Neuronal stem cell (in vitro differentiated cells): Measurements from ENCODE around the gene BMP4.

Experiments
- DNase-seq: peaks from one replicate; pipeline ENCODE4 v3.0.0-alpha.2; 2013; ENCODE audit warnings: low spot score
- H2AFZ ChIP-seq: one replicate; pipeline ENCODE4 v1.6.1; 2013; ENCODE audit warnings: mild to moderate bottlenecking, low read length, inconsistent platforms
- H2AK5ac ChIP-seq: 2 replicates; pipeline ENCODE4 v1.6.1; 2013; ENCODE audit warnings: low read depth, mild to moderate bottlenecking, inconsistent platforms, low read length, moderate library complexity, mixed read lengths
- H2BK120ac ChIP-seq: 2 replicates; pipeline ENCODE4 v1.6.1; 2013; ENCODE audit warnings: low read depth, mild to moderate bottlenecking, inconsistent platforms, low read length, moderate library complexity, mixed read lengths
- H2BK12ac ChIP-seq: one replicate; pipeline ENCODE4 v1.6.1; 2013; ENCODE audit warnings: low read length, inconsistent platforms
- H2BK15ac ChIP-seq: 2 replicates; pipeline ENCODE4 v1.6.1; 2013; ENCODE audit warnings: mild to moderate bottlenecking, low read length, inconsistent platforms, mixed read lengths
- H2BK5ac ChIP-seq: one replicate; pipeline ENCODE4 v1.6.1; 2013; ENCODE audit warnings: inconsistent platforms, mild to moderate bottlenecking, low read length, moderate library complexity
- H3K14ac ChIP-seq: one replicate; pipeline ENCODE4 v1.6.1; 2013; ENCODE audit warnings: low read length, inconsistent platforms
- H3K18ac ChIP-seq: 2 replicates; pipeline ENCODE4 v1.6.1; 2013; ENCODE audit warnings: low read length, inconsistent platforms
- H3K23ac ChIP-seq: 2 replicates; pipeline ENCODE4 v1.6.1; 2013; ENCODE audit warnings: low read depth, mild to moderate bottlenecking, mixed read lengths, low read length, inconsistent platforms; ENCODE audit not compliant: poor library complexity
- H3K27ac ChIP-seq: replicated peaks from 3 replicates; pipeline ENCODE4 v1.5.1; 2013; ENCODE audit warnings: low read length, inconsistent platforms
- H3K27me3 ChIP-seq, 3 experiments: 2 replicates each; pipeline ENCODE4 v1.6.1; 2013; ENCODE audit warnings: low read length in 3 of 3, mild to moderate bottlenecking in 2 of 3, inconsistent platforms in 1 of 3, low read depth in 1 of 3, mixed read lengths in 1 of 3, moderate library complexity in 1 of 3; ENCODE audit not compliant: control insufficient read depth in 3 of 3, insufficient read depth in 3 of 3
- H3K36me3 ChIP-seq, 2 donors: replicated peaks in 1 of 2; 2 replicates each; pipeline ENCODE4 v1.6.1; 2013; ENCODE audit warnings: low read length in 2 of 2; ENCODE audit not compliant: control insufficient read depth in 2 of 2, insufficient read depth in 2 of 2
- H3K4ac ChIP-seq: 2 replicates; pipeline ENCODE4 v1.6.1; 2013; ENCODE audit warnings: inconsistent platforms, mild to moderate bottlenecking, low read length, moderate library complexity
- H3K4me1 ChIP-seq, 2 donors: 1 replicate in 1 of 2; 2 replicates in 1 of 2; pipeline ENCODE4 v1.6.1; 2013; ENCODE audit warnings: low read length in 2 of 2, low read depth in 1 of 2; ENCODE audit not compliant: control insufficient read depth in 2 of 2, insufficient read depth in 1 of 2
- H3K4me2 ChIP-seq: one replicate; pipeline ENCODE4 v1.6.1; 2013; ENCODE audit warnings: mild to moderate bottlenecking, low read length, inconsistent platforms; ENCODE audit not compliant: insufficient read depth, poor library complexity, severe bottlenecking
- H3K4me3 ChIP-seq, 2 donors: 2 replicates each; pipeline ENCODE4 v1.5.1; 2013; ENCODE audit warnings: low read length in 2 of 2, mild to moderate bottlenecking in 2 of 2, inconsistent platforms in 1 of 2, moderate library complexity in 1 of 2
- H3K79me1 ChIP-seq: one replicate; pipeline ENCODE4 v1.6.1; 2013; ENCODE audit warnings: low read depth, mild to moderate bottlenecking, inconsistent platforms, low read length, moderate library complexity
- H3K9ac ChIP-seq: one replicate; pipeline ENCODE4 v1.6.1; 2013; ENCODE audit warnings: mild to moderate bottlenecking, low read depth, low read length, inconsistent platforms; ENCODE audit not compliant: poor library complexity
- H3K9me3 ChIP-seq, 2 donors: replicated peaks in 1 of 2; 2 replicates each; pipeline versions ENCODE3 to v1.6.1; 2013; ENCODE audit warnings: low read length in 2 of 2, mild to moderate bottlenecking in 2 of 2, inconsistent platforms in 1 of 2, low read depth in 1 of 2, mixed read lengths in 1 of 2, moderate library complexity in 1 of 2; ENCODE audit not compliant: control insufficient read depth in 2 of 2, insufficient read depth in 1 of 2
- H4K8ac ChIP-seq: one replicate; pipeline ENCODE4 v1.6.1; 2013; ENCODE audit warnings: low read depth, mild to moderate bottlenecking, inconsistent platforms, low read length, moderate library complexity
- H4K91ac ChIP-seq: one replicate; pipeline ENCODE4 v1.6.1; 2013; ENCODE audit warnings: low read length, low read depth, mild to moderate bottlenecking, inconsistent platforms; ENCODE audit not compliant: poor library complexity
- WGBS, 2 donors: extraction: QIAGEN DNeasy Blood & Tissue Kit; methylation state at CpG; one replicate each; pipeline ENCODE4 v1.1.7; 2013; ENCODE audit warnings: missing lambda C conversion rate in 2 of 2, mixed read lengths in 1 of 2; ENCODE audit not compliant: insufficient read length in 2 of 2, insufficient replicate concordance in 1 of 2; ENCODE audit errors: extremely low coverage in 2 of 2; 5-methylcytosine and 5-hydroxymethylcytosine counted together

Gene BMP4

GRCh38 chr14:53952533-53952932 lies 4.1 kb downstream of the BMP4 start:
- H3K4ac ChIP-seq = no peak overlapping the region
- no peak overlapping the region for H3K23ac ChIP-seq
- H3K14ac ChIP-seq = no peak overlapping the region
- H3K9me3 ChIP-seq = no peaks in the 10 kb centered on the region
- peaks cover 20 to 96% (median 84%) of the 10 kb centered on the region in 3 experiments for H3K27me3 ChIP-seq
- H2BK5ac ChIP-seq = no peak overlapping the region
- no peak overlapping the region for H3K9ac ChIP-seq
- H2AFZ ChIP-seq = peak overlapping the region; percentile 95
- H3K18ac ChIP-seq = no peak overlapping the region
- H3K4me3 ChIP-seq = peak overlapping the region; percentile 37 to 73
- H3K4me1 ChIP-seq = peaks cover 6 to 12% of the 10 kb centered on the region in 2 donors
- H3K36me3 ChIP-seq = peaks cover 0 to 2% of the 10 kb centered on the region in 2 donors
- no peaks in the 10 kb centered on the region for H3K79me1 ChIP-seq
- H2BK12ac ChIP-seq = no peak overlapping the region
- peak overlapping the region; percentile 3 for H2BK15ac ChIP-seq
- no peak for DNase-seq
- no peak overlapping the region for H4K91ac ChIP-seq
- H2BK120ac ChIP-seq = no peak overlapping the region
- no peak overlapping the region for H3K27ac ChIP-seq
- H3K4me2 ChIP-seq = peak overlapping the region; percentile 85
- H4K8ac ChIP-seq = no peak overlapping the region
- H2AK5ac ChIP-seq = no peak overlapping the region
- WGBS, 2 donors = no CpG with 5 or more reads among the region's 10 CpGs

- Histone ChIP-seq H2BK15ac (no peak overlapping the region), H3K27me3 (peaks cover 20 to 96% (median 86%) of the 10 kb centered on the region in 3 experiments), H3K4ac (no peak overlapping the region), H3K4me1 (peaks cover 6 to 12% of the 10 kb centered on the region in 2 donors), H2AFZ (peak overlapping the region; percentile 62), H3K36me3 (peaks cover 0 to 2% of the 10 kb centered on the region in 2 donors), H4K8ac (no peak overlapping the region), H3K79me1 (no peaks in the 10 kb centered on the region), H3K4me3 (peak overlapping the region in 1 of 2 donors; percentile 67), H2BK5ac (peak overlapping the region; percentile 54), H3K23ac (no peak overlapping the region), H2BK120ac (no peak overlapping the region), H3K18ac (peak overlapping the region; percentile 38), H3K4me2 (peak overlapping the region; percentile 50), H3K27ac (no peak overlapping the region), H4K91ac (no peak overlapping the region), H3K14ac (no peak overlapping the region), H3K9me3 (no peaks in the 10 kb centered on the region), H2AK5ac (no peak overlapping the region), H3K9ac (no peak overlapping the region), H2BK12ac (no peak overlapping the region)
- no CpG with 5 or more reads among the region's 32 CpGs for WGBS, 2 donors
- no peak for DNase-seq
Measured at GRCh38 chr14:53951627-53952303, 4.9 kb downstream of the BMP4 start.

GRCh38 chr14:53951243-53951626 lies 5.4 kb downstream of the BMP4 start:
- no peak overlapping the region for H2BK15ac ChIP-seq
- H4K91ac ChIP-seq = no peak overlapping the region
- H3K27me3 ChIP-seq = peaks cover 18 to 96% (median 86%) of the 10 kb centered on the region in 3 experiments
- no peak overlapping the region for H3K4ac ChIP-seq
- H3K4me2 ChIP-seq = no peak overlapping the region
- H2AFZ ChIP-seq = no peak overlapping the region
- no peak for DNase-seq
- H2BK12ac ChIP-seq = no peak overlapping the region
- H2BK5ac ChIP-seq = peak overlapping the region; percentile 54
- no peak overlapping the region for H3K18ac ChIP-seq
- H3K36me3 ChIP-seq = peaks cover 0 to 2% of the 10 kb centered on the region in 2 donors
- WGBS, 2 donors = no CpG with 5 or more reads among the region's 6 CpGs
- H3K14ac ChIP-seq = no peak overlapping the region
- no peak overlapping the region for H2AK5ac ChIP-seq
- no peak overlapping the region for H3K27ac ChIP-seq
- H3K9ac ChIP-seq = no peak overlapping the region
- peaks cover 6 to 12% of the 10 kb centered on the region in 2 donors for H3K4me1 ChIP-seq
- no peak overlapping the region for H3K4me3 ChIP-seq
- H4K8ac ChIP-seq = no peak overlapping the region
- no peaks in the 10 kb centered on the region for H3K9me3 ChIP-seq
- no peaks in the 10 kb centered on the region for H3K79me1 ChIP-seq
- no peak overlapping the region for H2BK120ac ChIP-seq
- no peak overlapping the region for H3K23ac ChIP-seq

GRCh38 chr14:53950031-53950793 lies 6.4 kb downstream of the BMP4 start:
- Histone ChIP-seq H3K27me3 (peaks cover 8 to 96% (median 83%) of the 10 kb centered on the region in 3 experiments), H3K14ac (peak overlapping the region; percentile 13), H2BK120ac (no peak overlapping the region), H3K23ac (no peak overlapping the region), H3K4me1 (peaks cover 6 to 8% of the 10 kb centered on the region in 2 donors), H3K4ac (no peak overlapping the region), H3K4me3 (no peak overlapping the region), H2BK5ac (no peak overlapping the region), H3K4me2 (no peak overlapping the region), H3K18ac (peak overlapping the region; percentile 18), H4K91ac (no peak overlapping the region), H3K36me3 (peaks cover 0 to 2% of the 10 kb centered on the region in 2 donors), H2BK15ac (no peak overlapping the region), H4K8ac (no peak overlapping the region), H2AK5ac (no peak overlapping the region), H2BK12ac (no peak overlapping the region), H2AFZ (no peak overlapping the region), H3K79me1 (no peaks in the 10 kb centered on the region), H3K27ac (no peak overlapping the region), H3K9ac (no peak overlapping the region), H3K9me3 (no peaks in the 10 kb centered on the region)
- no peak for DNase-seq
- WGBS, 2 donors = no CpG with 5 or more reads among the region's 24 CpGs
